Neural cell (in vitro differentiated cells): ENCODE results near the gene RALB. TPM values are rescaled to one million over a fixed set of nuclear protein-coding genes. Genes with fewer than 3 reads are reported as not detected.
"Not testable (repeated sequence)": the region's sequence is repeated elsewhere in the genome, so short reads cannot be mapped to it uniquely, and the experiment has no call there.

Experiments
- H2AFZ ChIP-seq: fragments of 200-600, 300-800 bp; sonication (generic), shearing (Covaris generic); 2 replicates; pipeline ENCODE4 v1.6.0; 2014; ENCODE audit warnings: low read depth, mild to moderate bottlenecking, antibody characterized with exemption, low read length, moderate library complexity
- H3F3A ChIP-seq: fragments of 200-600 bp; shearing (Covaris generic); 2 replicates; pipeline ENCODE4 v1.6.1; 2016; ENCODE audit warnings: mild to moderate bottlenecking, moderate library complexity, mixed read lengths, antibody characterized with exemption, low read length; ENCODE audit not compliant: insufficient read depth, poor library complexity, severe bottlenecking
- H3K27ac ChIP-seq: fragments of 200-600, 300-800 bp; sonication (generic), shearing (Covaris generic); 2 replicates; pipeline ENCODE4 v1.5.1; 2014; ENCODE audit warnings: mild to moderate bottlenecking, low read length, moderate library complexity
- H3K27me3 ChIP-seq: fragments of 300-800, 200-600 bp; sonication (generic), shearing (Covaris generic); 2 replicates; pipeline ENCODE4 v1.6.0; 2014; ENCODE audit warnings: mild to moderate bottlenecking, low read depth, low read length, moderate library complexity; ENCODE audit not compliant: insufficient read depth
- H3K36me3 ChIP-seq: fragments of 300-800, 200-600 bp; sonication (generic), shearing (Covaris generic); 2 replicates; pipeline ENCODE4 v1.5.1; 2014; ENCODE audit warnings: mild to moderate bottlenecking, antibody characterized with exemption, low read length, moderate library complexity; ENCODE audit not compliant: insufficient read depth
- H3K4me2 ChIP-seq: fragments of 300-800, 200-600 bp; sonication (generic), shearing (Covaris generic); 2 replicates; pipeline ENCODE4 v1.6.0; 2014; ENCODE audit warnings: mild to moderate bottlenecking, low read length
- H3K4me3 ChIP-seq: fragments of 300-800, 200-600 bp; sonication (generic), shearing (Covaris generic); 2 replicates; pipeline ENCODE4 v1.5.1; 2014; ENCODE audit warnings: mild to moderate bottlenecking, low read length, moderate library complexity
- H3K79me2 ChIP-seq: fragments of 200-600 bp; shearing (Covaris generic); replicated peaks from 2 replicates; pipeline ENCODE4 v1.6.0; 2014; ENCODE audit warnings: mild to moderate bottlenecking, low read length, moderate library complexity; ENCODE audit not compliant: insufficient read depth
- H3K9ac ChIP-seq: fragments of 300-800, 200-600 bp; sonication (generic), shearing (Covaris generic); 2 replicates; pipeline ENCODE4 v1.6.1; 2016; ENCODE audit warnings: mild to moderate bottlenecking, low read length, mixed read lengths
- H3K9me2 ChIP-seq: fragments of 200-600 bp; shearing (Covaris generic); 2 replicates; pipeline ENCODE4 v1.6.1; 2016; ENCODE audit warnings: mild to moderate bottlenecking, low read length, mixed read lengths; ENCODE audit not compliant: insufficient read depth
- H3K9me3 ChIP-seq: fragments of 200-600, 300-800 bp; sonication (generic), shearing (Covaris generic); 2 replicates; pipeline ENCODE4 v1.6.1; 2016; ENCODE audit warnings: mild to moderate bottlenecking, mixed run types, low read length, moderate library complexity, mixed read lengths
- H4K20me1 ChIP-seq: fragments of 200-600 bp; shearing (Covaris generic); 2 replicates; pipeline ENCODE4 v1.6.1; 2016; ENCODE audit warnings: mild to moderate bottlenecking, mixed run types; ENCODE audit not compliant: insufficient read depth
- CTCF ChIP-seq: fragments of 450-650 bp; IDR thresholded peaks from 2 replicates; pipeline ENCODE4 v1.5.1; 2014; ENCODE audit warnings: antibody characterized with exemption, mild to moderate bottlenecking, moderate library complexity; ENCODE audit not compliant: poor library complexity, severe bottlenecking
- EZH2 ChIP-seq: fragments of 200-600, 300-800 bp; shearing (Covaris generic), sonication (generic); IDR thresholded peaks from 2 replicates; pipeline ENCODE4 v1.6.1; 2014; ENCODE audit warnings: antibody characterized with exemption, low read length, borderline replicate concordance, mild to moderate bottlenecking; ENCODE audit not compliant: insufficient read depth, poor library complexity, severe bottlenecking
- MXI1 ChIP-seq: fragments of 450-650 bp; conservative IDR thresholded peaks from 2 replicates; pipeline ENCODE4 v1.6.1; 2014; ENCODE audit warnings: antibody characterized with exemption, mild to moderate bottlenecking; ENCODE audit not compliant: poor library complexity, severe bottlenecking
- RAD21 ChIP-seq: fragments of 450-650 bp; conservative IDR thresholded peaks from 2 replicates; pipeline ENCODE4 v1.6.1; 2014; ENCODE audit warnings: antibody characterized with exemption, mild to moderate bottlenecking, moderate library complexity
- REST ChIP-seq: IDR thresholded peaks from 2 replicates; pipeline ENCODE4 v1.6.1; 2012; ENCODE audit warnings: borderline replicate concordance
- SMC3 ChIP-seq: fragments of 450-650 bp; conservative IDR thresholded peaks from 2 replicates; pipeline ENCODE4 v1.6.1; 2014; ENCODE audit warnings: antibody characterized with exemption, mild to moderate bottlenecking, moderate library complexity; ENCODE audit not compliant: poor library complexity
- TAF1 ChIP-seq: IDR thresholded peaks from 2 replicates; pipeline ENCODE4 v1.6.1; 2012; ENCODE audit warnings: low read depth
- polyA plus RNA-seq: library from polyadenylated mRNA; depleted of rRNA; stranded (reverse); fragments of >200 nt; gene quantifications from 2 replicates; pipeline ENCODE4 v1.2.3, GENCODE V29; 2014

Gene RALB
- polyA plus RNA-seq, 1 donor from 2014 or later = 50.6 TPM

- no peaks in the 10 kb centered on the region for H3F3A ChIP-seq
- no peak overlapping the region for H2AFZ ChIP-seq
- no peak overlapping the region for H3K4me3 ChIP-seq
- H4K20me1 ChIP-seq = no peaks in the 10 kb centered on the region
- no peak for TF ChIP-seq RAD21
- no peaks in the 10 kb centered on the region for H3K36me3 ChIP-seq
- H3K9me3 ChIP-seq = no peaks in the 10 kb centered on the region
- H3K79me2 ChIP-seq = no peaks in the 10 kb centered on the region
- no peak overlapping the region for H3K27ac ChIP-seq
- H3K4me2 ChIP-seq = no peak overlapping the region
- no peaks in the 10 kb centered on the region for H3K9me2 ChIP-seq
- no peak overlapping the region for H3K9ac ChIP-seq
- H3K27me3 ChIP-seq = peaks cover 5% of the 10 kb centered on the region
Observed at GRCh38 chr2:120310136-120310535, 57.5 kb downstream of the RALB start.

- H3K79me2 ChIP-seq, H3F3A ChIP-seq, H3K36me3 ChIP-seq, H2AFZ ChIP-seq, H3K4me3 ChIP-seq, H4K20me1 ChIP-seq, H3K27ac ChIP-seq, H3K27me3 ChIP-seq, H3K9me2 ChIP-seq, H3K9ac ChIP-seq, H3K9me3 ChIP-seq, H3K4me2 ChIP-seq: not testable (repeated sequence)
Observed at GRCh38 chr2:120310841-120311240, 58.2 kb downstream of the RALB start.

GRCh38 chr2:120312076-120312475 lies 59.4 kb downstream of the RALB start:
- Histone ChIP-seq H3K79me2 (no peaks in the 10 kb centered on the region), H3F3A (no peaks in the 10 kb centered on the region), H2AFZ (no peak overlapping the region), H3K9ac (no peak overlapping the region), H3K9me3 (no peaks in the 10 kb centered on the region), H3K27me3 (peaks cover 5% of the 10 kb centered on the region), H3K36me3 (no peaks in the 10 kb centered on the region), H3K4me2 (no peak overlapping the region), H4K20me1 (no peaks in the 10 kb centered on the region), H3K27ac (no peak overlapping the region), H3K9me2 (no peaks in the 10 kb centered on the region), H3K4me3 (no peak overlapping the region)
- no peak for TF ChIP-seq SMC3
- TF ChIP-seq MXI1 = no peak
- no peak for TF ChIP-seq REST
- no peak for TF ChIP-seq CTCF
- no peak for TF ChIP-seq RAD21
- no peak for TF ChIP-seq TAF1
- no peak for TF ChIP-seq EZH2
